Globus pallidus (tissue), 1 donor: ENCODE results near the gene LPP.

Experiments
- DNase-seq: peaks from one replicate; pipeline ENCODE4 v3.0.0-alpha.2; 2015; ENCODE audit warnings: low spot score

The LPP gene

GRCh38 chr3:188299068-188299467 is 145.1 kb downstream of the LPP start:
- no peak for DNase-seq

- DNase-seq, result no peak
Observed at GRCh38 chr3:188299708-188300107, 145.8 kb downstream of the LPP start.

GRCh38 chr3:188301147-188301546 is 147.2 kb downstream of the LPP start:
- no peak for DNase-seq

GRCh38 chr3:188303286-188303799 is 149.4 kb downstream of the LPP start:
- no peak for DNase-seq

GRCh38 chr3:188303823-188304222 is 149.9 kb downstream of the LPP start:
- no peak for DNase-seq

- DNase-seq, result no peak
Observed at GRCh38 chr3:188304501-188304900, 150.5 kb downstream of the LPP start.

- no peak for DNase-seq
Observed at GRCh38 chr3:188305220-188305619, 151.3 kb downstream of the LPP start.

- DNase-seq, result no peak
Observed at GRCh38 chr3:188306435-188307005, 152.6 kb downstream of the LPP start.

- DNase-seq, result no peak
Observed at GRCh38 chr3:188309437-188310269, 155.7 kb downstream of the LPP start.

- no peak for DNase-seq
Observed at GRCh38 chr3:188310270-188310710, 156.3 kb downstream of the LPP start.

GRCh38 chr3:188315553-188315952 is 161.6 kb downstream of the LPP start:
- DNase-seq, result no peak

GRCh38 chr3:188316021-188316722 is 162.2 kb downstream of the LPP start:
- no peak for DNase-seq

GRCh38 chr3:188316723-188317070 is 162.7 kb downstream of the LPP start:
- no peak for DNase-seq

GRCh38 chr3:188319569-188319968 is 165.6 kb downstream of the LPP start:
- no peak for DNase-seq

- DNase-seq, result no peak
Observed at GRCh38 chr3:188320757-188321156, 166.8 kb downstream of the LPP start.

GRCh38 chr3:188321258-188321657 is 167.3 kb downstream of the LPP start:
- DNase-seq, result no peak

GRCh38 chr3:188322135-188322887 is 168.4 kb downstream of the LPP start:
- DNase-seq, result no peak

- DNase-seq, result no peak
Observed at GRCh38 chr3:188323067-188323842, 169.3 kb downstream of the LPP start.

GRCh38 chr3:188326111-188326510 is 172.2 kb downstream of the LPP start:
- DNase-seq, result no peak

- no peak for DNase-seq
Observed at GRCh38 chr3:188326968-188327367, 173.0 kb downstream of the LPP start.

- no peak for DNase-seq
Observed at GRCh38 chr3:188327433-188327832, 173.5 kb downstream of the LPP start.
